HepG2 (cell line): ENCODE data around the gene TLDC2.

Source experiments
- JUN ChIP-seq: sonication (generic); formaldehyde crosslinking; IDR thresholded peaks from 2 replicates; pipeline ENCODE4 v1.4.0; 2020; ENCODE audit warnings: mild to moderate bottlenecking, missing genetic modification reagents
- NFYC ChIP-seq: IDR thresholded peaks from 2 replicates; pipeline ENCODE4 v1.6.1; 2016; ENCODE audit warnings: missing genetic modification reagents, missing compliant biosample characterization
- PHF8 ChIP-seq: sonication (generic); formaldehyde crosslinking; IDR thresholded peaks from 2 replicates; pipeline ENCODE4 v1.5.0; 2020; ENCODE audit warnings: missing genetic modification reagents
- POLR2AphosphoS2 ChIP-seq: IDR thresholded peaks from 2 replicates; pipeline ENCODE4 v1.6.1; 2011; ENCODE audit warnings: low read depth, low read length, improper control_type of control experiment
- ZNF317 ChIP-seq: sonication (generic); formaldehyde crosslinking; IDR thresholded peaks from 2 replicates; pipeline ENCODE4 v1.5.0; 2020; ENCODE audit warnings: mild to moderate bottlenecking, missing genetic modification reagents
- TF ChIP-seq, protein P1 (sequence below): sonication (generic); formaldehyde crosslinking; IDR thresholded peaks from 2 replicates; pipeline ENCODE4 v1.8.0; 2022; ENCODE audit warnings: missing genetic modification reagents, mild to moderate bottlenecking, borderline replicate concordance
- TF ChIP-seq, protein P2 (sequence below): sonication (generic); formaldehyde crosslinking; IDR thresholded peaks from 2 replicates; pipeline ENCODE4 v1.5.0; 2020; ENCODE audit warnings: mild to moderate bottlenecking, missing genetic modification reagents, moderate library complexity
- TF ChIP-seq, protein P3 (sequence below): sonication (generic); formaldehyde crosslinking; IDR thresholded peaks from 2 replicates; pipeline ENCODE4 v1.5.1; 2020; ENCODE audit warnings: missing genetic modification reagents, mild to moderate bottlenecking, borderline replicate concordance
- TF ChIP-seq, protein P4 (sequence below): sonication (generic); formaldehyde crosslinking; IDR thresholded peaks from 2 replicates; pipeline ENCODE4 v1.5.0; 2020; ENCODE audit warnings: mild to moderate bottlenecking, missing genetic modification reagents, borderline replicate concordance
- TF ChIP-seq, protein P5 (sequence below): sonication (generic); formaldehyde crosslinking; IDR thresholded peaks from 2 replicates; pipeline ENCODE4 v1.4.0; 2020; ENCODE audit warnings: missing genetic modification reagents
- TF ChIP-seq, protein P6 (sequence below): fragments of 450-650 bp; IDR thresholded peaks from 2 replicates; pipeline ENCODE4 v1.6.1; 2016
- TF ChIP-seq, protein P7 (sequence below): sonication (generic); formaldehyde crosslinking; IDR thresholded peaks from 2 replicates; pipeline ENCODE4 v1.5.0; 2020; ENCODE audit warnings: missing genetic modification reagents, mild to moderate bottlenecking, borderline replicate concordance

DNA sequence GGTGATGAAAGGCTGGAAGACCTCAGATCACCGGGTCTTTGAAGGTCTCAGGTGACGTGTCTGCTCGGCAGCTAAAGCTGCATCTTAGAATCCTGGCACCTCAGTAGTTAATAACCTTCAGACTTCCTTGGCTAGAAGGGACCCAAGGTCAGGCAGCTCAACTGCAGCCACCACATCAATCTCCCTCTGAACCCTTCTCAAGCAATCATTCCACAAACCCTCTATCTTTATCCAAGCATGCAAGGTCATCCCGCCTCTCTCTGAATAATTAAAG is 16.7 kb upstream of the TLDC2 start:
- TF ChIP-seq JUN (no peak), PHF8 (CRISPR knock-in tag) (no peak), NFYC (CRISPR knock-in tag) (no peak), POLR2AphosphoS2 (no peak), ZNF317 (CRISPR knock-in tag) (no peak)
- TF ChIP-seq, protein P1, sequence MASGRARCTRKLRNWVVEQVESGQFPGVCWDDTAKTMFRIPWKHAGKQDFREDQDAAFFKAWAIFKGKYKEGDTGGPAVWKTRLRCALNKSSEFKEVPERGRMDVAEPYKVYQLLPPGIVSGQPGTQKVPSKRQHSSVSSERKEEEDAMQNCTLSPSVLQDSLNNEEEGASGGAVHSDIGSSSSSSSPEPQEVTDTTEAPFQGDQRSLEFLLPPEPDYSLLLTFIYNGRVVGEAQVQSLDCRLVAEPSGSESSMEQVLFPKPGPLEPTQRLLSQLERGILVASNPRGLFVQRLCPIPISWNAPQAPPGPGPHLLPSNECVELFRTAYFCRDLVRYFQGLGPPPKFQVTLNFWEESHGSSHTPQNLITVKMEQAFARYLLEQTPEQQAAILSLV (CRISPR knock-in tag) = no peak
- TF ChIP-seq, protein P2, sequence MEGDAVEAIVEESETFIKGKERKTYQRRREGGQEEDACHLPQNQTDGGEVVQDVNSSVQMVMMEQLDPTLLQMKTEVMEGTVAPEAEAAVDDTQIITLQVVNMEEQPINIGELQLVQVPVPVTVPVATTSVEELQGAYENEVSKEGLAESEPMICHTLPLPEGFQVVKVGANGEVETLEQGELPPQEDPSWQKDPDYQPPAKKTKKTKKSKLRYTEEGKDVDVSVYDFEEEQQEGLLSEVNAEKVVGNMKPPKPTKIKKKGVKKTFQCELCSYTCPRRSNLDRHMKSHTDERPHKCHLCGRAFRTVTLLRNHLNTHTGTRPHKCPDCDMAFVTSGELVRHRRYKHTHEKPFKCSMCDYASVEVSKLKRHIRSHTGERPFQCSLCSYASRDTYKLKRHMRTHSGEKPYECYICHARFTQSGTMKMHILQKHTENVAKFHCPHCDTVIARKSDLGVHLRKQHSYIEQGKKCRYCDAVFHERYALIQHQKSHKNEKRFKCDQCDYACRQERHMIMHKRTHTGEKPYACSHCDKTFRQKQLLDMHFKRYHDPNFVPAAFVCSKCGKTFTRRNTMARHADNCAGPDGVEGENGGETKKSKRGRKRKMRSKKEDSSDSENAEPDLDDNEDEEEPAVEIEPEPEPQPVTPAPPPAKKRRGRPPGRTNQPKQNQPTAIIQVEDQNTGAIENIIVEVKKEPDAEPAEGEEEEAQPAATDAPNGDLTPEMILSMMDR (CRISPR knock-in tag) = no peak
- TF ChIP-seq, protein P3, sequence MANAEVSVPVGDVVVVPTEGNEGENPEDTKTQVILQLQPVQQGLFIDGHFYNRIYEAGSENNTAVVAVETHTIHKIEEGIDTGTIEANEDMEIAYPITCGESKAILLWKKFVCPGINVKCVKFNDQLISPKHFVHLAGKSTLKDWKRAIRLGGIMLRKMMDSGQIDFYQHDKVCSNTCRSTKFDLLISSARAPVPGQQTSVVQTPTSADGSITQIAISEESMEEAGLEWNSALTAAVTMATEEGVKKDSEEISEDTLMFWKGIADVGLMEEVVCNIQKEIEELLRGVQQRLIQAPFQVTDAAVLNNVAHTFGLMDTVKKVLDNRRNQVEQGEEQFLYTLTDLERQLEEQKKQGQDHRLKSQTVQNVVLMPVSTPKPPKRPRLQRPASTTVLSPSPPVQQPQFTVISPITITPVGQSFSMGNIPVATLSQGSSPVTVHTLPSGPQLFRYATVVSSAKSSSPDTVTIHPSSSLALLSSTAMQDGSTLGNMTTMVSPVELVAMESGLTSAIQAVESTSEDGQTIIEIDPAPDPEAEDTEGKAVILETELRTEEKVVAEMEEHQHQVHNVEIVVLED = no peak
- TF ChIP-seq, protein P4, sequence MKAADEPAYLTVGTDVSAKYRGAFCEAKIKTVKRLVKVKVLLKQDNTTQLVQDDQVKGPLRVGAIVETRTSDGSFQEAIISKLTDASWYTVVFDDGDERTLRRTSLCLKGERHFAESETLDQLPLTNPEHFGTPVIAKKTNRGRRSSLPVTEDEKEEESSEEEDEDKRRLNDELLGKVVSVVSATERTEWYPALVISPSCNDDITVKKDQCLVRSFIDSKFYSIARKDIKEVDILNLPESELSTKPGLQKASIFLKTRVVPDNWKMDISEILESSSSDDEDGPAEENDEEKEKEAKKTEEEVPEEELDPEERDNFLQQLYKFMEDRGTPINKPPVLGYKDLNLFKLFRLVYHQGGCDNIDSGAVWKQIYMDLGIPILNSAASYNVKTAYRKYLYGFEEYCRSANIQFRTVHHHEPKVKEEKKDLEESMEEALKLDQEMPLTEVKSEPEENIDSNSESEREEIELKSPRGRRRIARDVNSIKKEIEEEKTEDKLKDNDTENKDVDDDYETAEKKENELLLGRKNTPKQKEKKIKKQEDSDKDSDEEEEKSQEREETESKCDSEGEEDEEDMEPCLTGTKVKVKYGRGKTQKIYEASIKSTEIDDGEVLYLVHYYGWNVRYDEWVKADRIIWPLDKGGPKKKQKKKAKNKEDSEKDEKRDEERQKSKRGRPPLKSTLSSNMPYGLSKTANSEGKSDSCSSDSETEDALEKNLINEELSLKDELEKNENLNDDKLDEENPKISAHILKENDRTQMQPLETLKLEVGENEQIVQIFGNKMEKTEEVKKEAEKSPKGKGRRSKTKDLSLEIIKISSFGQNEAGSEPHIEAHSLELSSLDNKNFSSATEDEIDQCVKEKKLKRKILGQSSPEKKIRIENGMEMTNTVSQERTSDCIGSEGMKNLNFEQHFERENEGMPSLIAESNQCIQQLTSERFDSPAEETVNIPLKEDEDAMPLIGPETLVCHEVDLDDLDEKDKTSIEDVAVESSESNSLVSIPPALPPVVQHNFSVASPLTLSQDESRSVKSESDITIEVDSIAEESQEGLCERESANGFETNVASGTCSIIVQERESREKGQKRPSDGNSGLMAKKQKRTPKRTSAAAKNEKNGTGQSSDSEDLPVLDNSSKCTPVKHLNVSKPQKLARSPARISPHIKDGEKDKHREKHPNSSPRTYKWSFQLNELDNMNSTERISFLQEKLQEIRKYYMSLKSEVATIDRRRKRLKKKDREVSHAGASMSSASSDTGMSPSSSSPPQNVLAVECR (CRISPR knock-in tag) = no peak
- TF ChIP-seq, protein P5, sequence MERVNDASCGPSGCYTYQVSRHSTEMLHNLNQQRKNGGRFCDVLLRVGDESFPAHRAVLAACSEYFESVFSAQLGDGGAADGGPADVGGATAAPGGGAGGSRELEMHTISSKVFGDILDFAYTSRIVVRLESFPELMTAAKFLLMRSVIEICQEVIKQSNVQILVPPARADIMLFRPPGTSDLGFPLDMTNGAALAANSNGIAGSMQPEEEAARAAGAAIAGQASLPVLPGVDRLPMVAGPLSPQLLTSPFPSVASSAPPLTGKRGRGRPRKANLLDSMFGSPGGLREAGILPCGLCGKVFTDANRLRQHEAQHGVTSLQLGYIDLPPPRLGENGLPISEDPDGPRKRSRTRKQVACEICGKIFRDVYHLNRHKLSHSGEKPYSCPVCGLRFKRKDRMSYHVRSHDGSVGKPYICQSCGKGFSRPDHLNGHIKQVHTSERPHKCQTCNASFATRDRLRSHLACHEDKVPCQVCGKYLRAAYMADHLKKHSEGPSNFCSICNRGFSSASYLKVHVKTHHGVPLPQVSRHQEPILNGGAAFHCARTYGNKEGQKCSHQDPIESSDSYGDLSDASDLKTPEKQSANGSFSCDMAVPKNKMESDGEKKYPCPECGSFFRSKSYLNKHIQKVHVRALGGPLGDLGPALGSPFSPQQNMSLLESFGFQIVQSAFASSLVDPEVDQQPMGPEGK (CRISPR knock-in tag) = no peak
- TF ChIP-seq, protein P6, sequence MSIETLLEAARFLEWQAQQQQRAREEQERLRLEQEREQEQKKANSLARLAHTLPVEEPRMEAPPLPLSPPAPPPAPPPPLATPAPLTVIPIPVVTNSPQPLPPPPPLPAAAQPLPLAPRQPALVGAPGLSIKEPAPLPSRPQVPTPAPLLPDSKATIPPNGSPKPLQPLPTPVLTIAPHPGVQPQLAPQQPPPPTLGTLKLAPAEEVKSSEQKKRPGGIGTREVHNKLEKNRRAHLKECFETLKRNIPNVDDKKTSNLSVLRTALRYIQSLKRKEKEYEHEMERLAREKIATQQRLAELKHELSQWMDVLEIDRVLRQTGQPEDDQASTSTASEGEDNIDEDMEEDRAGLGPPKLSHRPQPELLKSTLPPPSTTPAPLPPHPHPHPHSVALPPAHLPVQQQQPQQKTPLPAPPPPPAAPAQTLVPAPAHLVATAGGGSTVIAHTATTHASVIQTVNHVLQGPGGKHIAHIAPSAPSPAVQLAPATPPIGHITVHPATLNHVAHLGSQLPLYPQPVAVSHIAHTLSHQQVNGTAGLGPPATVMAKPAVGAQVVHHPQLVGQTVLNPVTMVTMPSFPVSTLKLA = no peak
- TF ChIP-seq, protein P7, sequence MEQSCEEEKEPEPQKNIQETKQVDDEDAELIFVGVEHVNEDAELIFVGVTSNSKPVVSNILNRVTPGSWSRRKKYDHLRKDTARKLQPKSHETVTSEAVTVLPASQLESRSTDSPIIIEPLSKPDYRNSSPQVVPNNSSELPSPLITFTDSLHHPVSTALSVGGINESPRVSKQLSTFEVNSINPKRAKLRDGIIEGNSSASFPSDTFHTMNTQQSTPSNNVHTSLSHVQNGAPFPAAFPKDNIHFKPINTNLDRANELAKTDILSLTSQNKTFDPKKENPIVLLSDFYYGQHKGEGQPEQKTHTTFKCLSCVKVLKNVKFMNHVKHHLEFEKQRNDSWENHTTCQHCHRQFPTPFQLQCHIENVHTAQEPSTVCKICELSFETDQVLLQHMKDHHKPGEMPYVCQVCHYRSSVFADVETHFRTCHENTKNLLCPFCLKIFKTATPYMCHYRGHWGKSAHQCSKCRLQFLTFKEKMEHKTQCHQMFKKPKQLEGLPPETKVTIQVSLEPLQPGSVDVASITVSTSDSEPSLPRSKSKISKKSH (CRISPR knock-in tag) = no peak
